Ascending aorta (tissue), 2 donors: ENCODE data around the gene COL9A3. TPM values are rescaled to one million over a fixed set of nuclear protein-coding genes. Genes with fewer than 3 reads are reported as not detected.

ENCODE experiments used
- DNase-seq, 2 donors: peaks; one replicate each; pipeline ENCODE4 v3.0.0-alpha.2; 2019; ENCODE audit warnings: low spot score in 2 of 2
- H3K27ac ChIP-seq, 2 donors: fragments of 200-600 bp; sonication (generic); one replicate each; pipeline ENCODE4 v1.5.1; 2016 to 2017; ENCODE audit warnings: mild to moderate bottlenecking in 1 of 2
- H3K27me3 ChIP-seq: fragments of 200-600 bp; sonication (generic); one replicate; pipeline ENCODE4 v1.5.1; 2017
- H3K36me3 ChIP-seq, 2 donors: fragments of 200-600 bp; sonication (generic); one replicate each; pipeline ENCODE4 v1.5.1; 2016
- H3K4me1 ChIP-seq, 2 donors: fragments of 200-600 bp; sonication (generic); one replicate each; pipeline ENCODE4 v1.5.1; 2016 to 2017; ENCODE audit warnings: mild to moderate bottlenecking in 1 of 2
- H3K4me3 ChIP-seq, 2 donors: fragments of 200-600 bp; sonication (generic); one replicate each; pipeline ENCODE4 v1.5.1; 2016 to 2017; ENCODE audit warnings: mild to moderate bottlenecking in 1 of 2
- H3K9me3 ChIP-seq, 2 donors: fragments of 200-600 bp; sonication (generic); one replicate each; pipeline ENCODE4 v1.5.1; 2016
- CTCF ChIP-seq, 3 experiments: fragments of 200-600 bp in 2 of 3; fragments of 450-650 bp in 1 of 3; sonication (generic) in 2 of 3; IDR thresholded peaks; one replicate each; pipeline ENCODE4 v1.5.1; 2016 to 2019; ENCODE audit warnings: antibody characterized with exemption in 3 of 3, mild to moderate bottlenecking in 1 of 3, moderate library complexity in 1 of 3
- intact Hi-C: fragments of 100-400 bp; cut with DNase I; formaldehyde crosslinking; loops from one replicate; pipeline ENCODE4 v1.15.1; 2023
- total RNA-seq: library from RNA; depleted of rRNA; stranded (reverse); fragments of >200 nt; gene quantifications from one replicate; pipeline ENCODE4 v1.1.0, GENCODE V29; 2016

The COL9A3 gene
- total RNA-seq, 1 donor from 2014 or later, result 13.8 TPM

- intact Hi-C loops, result no loop called here
- TF ChIP-seq CTCF (IDR thresholded peaks at IDR 0.05), result no peak
- Histone ChIP-seq H3K27me3 (no peaks in the 10 kb centered on the region), H3K36me3 (peaks cover 50 to 53% of the 10 kb centered on the region in 2 donors), H3K4me3 (no peak overlapping the region), H3K9me3 (no peaks in the 10 kb centered on the region), H3K27ac (no peak overlapping the region), H3K4me1 (no peaks in the 10 kb centered on the region)
- no peak for DNase-seq
These were observed 69.8 kb downstream of the COL9A3 start for GRCh38 chr20:62886709-62887058.

- Histone ChIP-seq H3K9me3 (no peaks in the 10 kb centered on the region), H3K36me3 (peaks cover 51 to 54% of the 10 kb centered on the region in 2 donors), H3K27me3 (no peaks in the 10 kb centered on the region), H3K4me3 (no peak overlapping the region), H3K4me1 (no peaks in the 10 kb centered on the region), H3K27ac (no peak overlapping the region)
- intact Hi-C loops, result no loop called here
- DNase-seq, result no peak
- no peak for TF ChIP-seq CTCF (IDR thresholded peaks at IDR 0.05)
These were observed 70.5 kb downstream of the COL9A3 start for GRCh38 chr20:62887152-62887859.

- no peaks in the 10 kb centered on the region for H3K27me3 ChIP-seq
- H3K4me1 ChIP-seq, result no peaks in the 10 kb centered on the region
- no peak overlapping the region for H3K27ac ChIP-seq
- DNase-seq, result no peak
- H3K36me3 ChIP-seq, result peaks cover 57 to 59% of the 10 kb centered on the region in 2 donors
- intact Hi-C loops, result no loop called here
- TF ChIP-seq CTCF (IDR thresholded peaks at IDR 0.05), result no peak
- no peak overlapping the region for H3K4me3 ChIP-seq
- H3K9me3 ChIP-seq, result no peaks in the 10 kb centered on the region
These were observed 71.0 kb downstream of the COL9A3 start for GRCh38 chr20:62887860-62888239.

- DNase-seq, result no peak
- Histone ChIP-seq H3K36me3 (peaks cover 62 to 65% of the 10 kb centered on the region in 2 donors), H3K27ac (no peak overlapping the region), H3K9me3 (no peaks in the 10 kb centered on the region), H3K4me3 (no peak overlapping the region), H3K4me1 (no peaks in the 10 kb centered on the region), H3K27me3 (no peaks in the 10 kb centered on the region)
- TF ChIP-seq CTCF (IDR thresholded peaks at IDR 0.05), result no peak
- intact Hi-C loops, result no loop called here
These were observed 71.6 kb downstream of the COL9A3 start for GRCh38 chr20:62888406-62888805.

- Histone ChIP-seq H3K4me1 (no peaks in the 10 kb centered on the region), H3K27ac (no peak overlapping the region), H3K4me3 (no peak overlapping the region), H3K27me3 (no peaks in the 10 kb centered on the region), H3K36me3 (peaks cover 66 to 70% of the 10 kb centered on the region in 2 donors), H3K9me3 (no peaks in the 10 kb centered on the region)
- TF ChIP-seq CTCF (IDR thresholded peaks at IDR 0.05), result no peak
- DNase-seq, result no peak
- intact Hi-C loops, result no loop called here
These were observed 72.1 kb downstream of the COL9A3 start for GRCh38 chr20:62888910-62889309.

- Histone ChIP-seq H3K4me1 (no peaks in the 10 kb centered on the region), H3K27me3 (no peaks in the 10 kb centered on the region), H3K9me3 (no peaks in the 10 kb centered on the region), H3K4me3 (no peak overlapping the region), H3K27ac (no peak overlapping the region), H3K36me3 (peaks cover 72 to 75% of the 10 kb centered on the region in 2 donors)
- no peak for TF ChIP-seq CTCF (IDR thresholded peaks at IDR 0.05)
- intact Hi-C loops, result no loop called here
- no peak for DNase-seq
These were observed 72.6 kb downstream of the COL9A3 start for GRCh38 chr20:62889411-62889810.
